IMR-90 (cell line): Measurements from ENCODE around the gene VDR. TPM values are rescaled to one million over a fixed set of nuclear protein-coding genes. Genes with fewer than 3 reads are reported as not detected.

Experiments
- ATAC-seq: fragments of 200-7000 bp; cut with Tn5 transposase; 2 replicates; pipeline ENCODE4 v1.9.1; 2020; ENCODE audit warnings: low read depth, mild to moderate bottlenecking, moderate library complexity
- BruUV-seq: library from RNA; stranded (reverse); fragments of 400-500 nt; replicated peaks from 2 replicates; lab custom pipeline; 2021; lab: Mats Ljungman, UMichigan
- CTCF ChIA-PET: fragments of 300-600 bp; formaldehyde crosslinking; extraction: SDS; loops from one replicate; lab custom pipeline; 2021; ENCODE audit warnings: antibody characterized with exemption; lab: Yijun Ruan, JAX
- POLR2A ChIA-PET: fragments of 300-600 bp; sonication (Branson Sonifier 250); formaldehyde crosslinking; loops from one replicate; lab custom pipeline; 2022; ENCODE audit warnings: antibody characterized with exemption; ENCODE audit not compliant: unreplicated experiment; lab: Charles Lee
- DNase-seq: peaks from one replicate; pipeline ENCODE4 v3.0.0; 2013
- H2AFZ ChIP-seq: replicated peaks from 2 replicates; pipeline ENCODE3; 2013; ENCODE audit warnings: low read length, mild to moderate bottlenecking; ENCODE audit not compliant: poor library complexity
- H2AK5ac ChIP-seq: 2 replicates; pipeline ENCODE4 v1.6.1; 2013; ENCODE audit warnings: low read depth, low read length, inconsistent platforms
- H2AK9ac ChIP-seq: replicated peaks from 2 replicates; pipeline ENCODE3; 2013; ENCODE audit warnings: mild to moderate bottlenecking, low read depth, low read length, moderate library complexity; ENCODE audit not compliant: poor library complexity
- H2BK120ac ChIP-seq: 2 replicates; pipeline ENCODE4 v1.6.1; 2013; ENCODE audit warnings: low read depth, low read length, inconsistent platforms
- H2BK15ac ChIP-seq: 3 replicates; pipeline ENCODE4 v1.6.1; 2013; ENCODE audit warnings: low read depth, low read length, inconsistent platforms
- H2BK20ac ChIP-seq: 2 replicates; pipeline ENCODE4 v1.6.1; 2013; ENCODE audit warnings: low read depth, mild to moderate bottlenecking, inconsistent platforms, low read length, moderate library complexity
- H2BK5ac ChIP-seq: 2 replicates; pipeline ENCODE4 v1.6.1; 2013; ENCODE audit warnings: mild to moderate bottlenecking, low read depth, low read length, inconsistent platforms; ENCODE audit not compliant: poor library complexity, severe bottlenecking
- H3K14ac ChIP-seq: replicated peaks from 2 replicates; pipeline ENCODE4 v1.6.1; 2013; ENCODE audit warnings: low read depth, low read length, inconsistent platforms
- H3K18ac ChIP-seq: 2 replicates; pipeline ENCODE4 v1.6.1; 2013; ENCODE audit warnings: low read depth, low read length, control low read depth
- H3K23ac ChIP-seq: 2 replicates; pipeline ENCODE4 v1.6.1; 2013; ENCODE audit warnings: low read depth, low read length, inconsistent platforms
- H3K27ac ChIP-seq: 2 replicates; pipeline ENCODE4 v1.5.1; 2013; ENCODE audit warnings: mild to moderate bottlenecking, control low read depth, low read length; ENCODE audit not compliant: insufficient read depth
- H3K27me3 ChIP-seq: 2 replicates; pipeline ENCODE4 v1.6.1; 2013; ENCODE audit warnings: low read length; ENCODE audit not compliant: control insufficient read depth, insufficient read depth
- H3K36me3 ChIP-seq: 2 replicates; pipeline ENCODE4 v1.6.1; 2013; ENCODE audit warnings: low read length, mixed read lengths; ENCODE audit not compliant: control insufficient read depth, insufficient read depth
- H3K4ac ChIP-seq: 2 replicates; pipeline ENCODE4 v1.6.1; 2013; ENCODE audit warnings: low read depth, low read length, inconsistent platforms
- H3K4me1 ChIP-seq: 2 replicates; pipeline ENCODE4 v1.6.1; 2013; ENCODE audit warnings: low read length, mixed read lengths; ENCODE audit not compliant: control insufficient read depth, insufficient read depth
- H3K4me2 ChIP-seq: 2 replicates; pipeline ENCODE4 v1.6.1; 2013; ENCODE audit warnings: low read depth, mild to moderate bottlenecking, control low read depth, low read length, moderate library complexity
- H3K4me3 ChIP-seq: 2 replicates; pipeline ENCODE4 v1.5.1; 2013; ENCODE audit warnings: low read depth, mild to moderate bottlenecking, control low read depth, low read length, moderate library complexity; ENCODE audit not compliant: insufficient read depth
- H3K56ac ChIP-seq: 2 replicates; pipeline ENCODE4 v1.6.1; 2013; ENCODE audit warnings: low read length, inconsistent platforms; ENCODE audit not compliant: insufficient read depth; ENCODE audit errors: extremely low read depth
- H3K79me1 ChIP-seq, 2 experiments: 2 replicates each; pipeline ENCODE4 v1.6.1; 2013; ENCODE audit warnings: low read length in 2 of 2, inconsistent platforms in 1 of 2, low read depth in 1 of 2
- H3K9ac ChIP-seq: 2 replicates; pipeline ENCODE4 v1.6.1; 2013; ENCODE audit warnings: low read depth, low read length, control low read depth
- H3K9me1 ChIP-seq: 2 replicates; pipeline ENCODE4 v1.6.1; 2013; ENCODE audit warnings: low read length, inconsistent platforms; ENCODE audit not compliant: insufficient read depth
- H3K9me3 ChIP-seq: 2 replicates; pipeline ENCODE4 v1.6.1; 2013; ENCODE audit warnings: low read length; ENCODE audit not compliant: control insufficient read depth, insufficient read depth
- H4K20me1 ChIP-seq: 2 replicates; pipeline ENCODE4 v1.6.1; 2013; ENCODE audit warnings: low read length, inconsistent platforms; ENCODE audit not compliant: insufficient read depth
- H4K5ac ChIP-seq: 2 replicates; pipeline ENCODE4 v1.6.1; 2013; ENCODE audit warnings: mild to moderate bottlenecking, low read depth, low read length, control low read depth
- H4K8ac ChIP-seq, 2 experiments: 2 replicates each; pipeline ENCODE4 v1.6.1; 2013; ENCODE audit warnings: low read depth in 2 of 2, low read length in 2 of 2, control low read depth in 1 of 2, inconsistent platforms in 1 of 2
- H4K91ac ChIP-seq: 2 replicates; pipeline ENCODE4 v1.6.1; 2013; ENCODE audit warnings: low read depth, low read length, inconsistent platforms; ENCODE audit not compliant: insufficient read depth
- BHLHE40 ChIP-seq: fragments of 150-350 bp; IDR thresholded peaks from 2 replicates; pipeline ENCODE4 v1.6.1; 2016; ENCODE audit warnings: mild to moderate bottlenecking, low read depth, low read length
- CEBPB ChIP-seq: IDR thresholded peaks from 2 replicates; pipeline ENCODE4 v1.6.1; 2012; ENCODE audit warnings: low read depth, low read length, improper control_type of control experiment
- CHD1 ChIP-seq: IDR thresholded peaks from 2 replicates; pipeline ENCODE4 v1.6.1; 2012; ENCODE audit warnings: low read depth, low read length, improper control_type of control experiment
- FOS ChIP-seq: fragments of 150-350 bp; IDR thresholded peaks from 2 replicates; pipeline ENCODE4 v1.6.1; 2016; ENCODE audit warnings: low read depth, low read length
- MAFK ChIP-seq: IDR thresholded peaks from 2 replicates; pipeline ENCODE4 v1.6.1; 2012; ENCODE audit warnings: low read depth, low read length, improper control_type of control experiment
- MAZ ChIP-seq: IDR thresholded peaks from 2 replicates; pipeline ENCODE4 v1.6.1; 2012; ENCODE audit warnings: low read depth, mild to moderate bottlenecking, low read length, improper control_type of control experiment, moderate library complexity, borderline replicate concordance
- NFE2L2 ChIP-seq: fragments of 150-350 bp; IDR thresholded peaks from 2 replicates; pipeline ENCODE4 v1.6.1; 2016; ENCODE audit warnings: low read depth, mild to moderate bottlenecking, low read length
- POLR2A ChIP-seq: IDR thresholded peaks from 2 replicates; pipeline ENCODE4 v1.6.1; 2012; ENCODE audit warnings: mild to moderate bottlenecking, low read depth, low read length
- RAD21 ChIP-seq: IDR thresholded peaks from 2 replicates; pipeline ENCODE4 v1.6.1; 2012; ENCODE audit warnings: low read length, improper control_type of control experiment
- RCOR1 ChIP-seq: IDR thresholded peaks from 2 replicates; pipeline ENCODE4 v1.6.1; 2012; ENCODE audit warnings: mild to moderate bottlenecking, low read length, improper control_type of control experiment; ENCODE audit not compliant: insufficient replicate concordance
- RFX5 ChIP-seq: IDR thresholded peaks from 2 replicates; pipeline ENCODE4 v1.8.0; 2012; ENCODE audit warnings: low read depth, mild to moderate bottlenecking, low read length, moderate library complexity
- SMC3 ChIP-seq: fragments of 150-350 bp; IDR thresholded peaks from 2 replicates; pipeline ENCODE4 v1.6.1; 2016; ENCODE audit warnings: low read depth, mild to moderate bottlenecking, antibody characterized with exemption, low read length, moderate library complexity
- WGBS, 2 experiments: methylation state at CpG; one replicate each; pipeline versions ENCODE4 v1.1.5 to v1.1.7; 2013; ENCODE audit warnings: missing lambda C conversion rate in 2 of 2; ENCODE audit not compliant: insufficient read length in 1 of 2; ENCODE audit errors: extremely low coverage in 2 of 2; 5-methylcytosine and 5-hydroxymethylcytosine counted together
- dilution Hi-C: fragments of 300-500 bp; cut with HindIII; formaldehyde crosslinking; loops from one replicate; pipeline ENCODE4 v1.14.3; 2018; ENCODE audit warnings: low sequenced_read_pairs; ENCODE audit not compliant: unreplicated experiment
- in situ Hi-C: fragments of 300-500 bp; cut with MboI; formaldehyde crosslinking; loops from 3 replicates; pipeline ENCODE4 v1.14.3; 2019; ENCODE audit warnings: low sequenced_read_pairs, inconsistent platforms, mixed read lengths
- intact Hi-C: fragments of 100-400 bp; cut with micrococcal nuclease; formaldehyde crosslinking; loops from 2 replicates; pipeline ENCODE4 v1.10.0; 2022
- polyA plus RNA-seq, 3 experiments: library from polyadenylated mRNA; depleted of rRNA; stranded (reverse); fragments of >200 nt; gene quantifications; 2 replicates each; pipeline ENCODE4 v1.2.3, GENCODE V29; 2012; ENCODE audit warnings: low replicate concordance in 1 of 3
- total RNA-seq: library from RNA; depleted of rRNA; stranded (reverse); fragments of >200 nt; gene quantifications from 2 replicates; pipeline ENCODE4 v1.2.3, GENCODE V29; 2012
- TF ChIP-seq, protein P1 (sequence below): fragments of 150-350 bp; IDR thresholded peaks from 2 replicates; pipeline ENCODE4 v1.6.1; 2016; ENCODE audit warnings: low read depth, mild to moderate bottlenecking, low read length, moderate library complexity, borderline replicate concordance
- TF ChIP-seq, protein P2 (sequence below): conservative IDR thresholded peaks from 2 replicates; pipeline ENCODE4 v1.5.1; 2012; ENCODE audit warnings: mild to moderate bottlenecking, low read depth, low read length, improper control_type of control experiment
- TF ChIP-seq, protein P3 (sequence below): fragments of 150-350 bp; IDR thresholded peaks from 2 replicates; pipeline ENCODE4 v1.6.1; 2017; ENCODE audit warnings: mild to moderate bottlenecking, antibody characterized with exemption, low read length, low read depth

The VDR gene
- total and polyA plus RNA-seq, 2 of the 4 experiments (the other 2 are of a cell fraction) = 5.4 to 8.5 TPM

DNA sequence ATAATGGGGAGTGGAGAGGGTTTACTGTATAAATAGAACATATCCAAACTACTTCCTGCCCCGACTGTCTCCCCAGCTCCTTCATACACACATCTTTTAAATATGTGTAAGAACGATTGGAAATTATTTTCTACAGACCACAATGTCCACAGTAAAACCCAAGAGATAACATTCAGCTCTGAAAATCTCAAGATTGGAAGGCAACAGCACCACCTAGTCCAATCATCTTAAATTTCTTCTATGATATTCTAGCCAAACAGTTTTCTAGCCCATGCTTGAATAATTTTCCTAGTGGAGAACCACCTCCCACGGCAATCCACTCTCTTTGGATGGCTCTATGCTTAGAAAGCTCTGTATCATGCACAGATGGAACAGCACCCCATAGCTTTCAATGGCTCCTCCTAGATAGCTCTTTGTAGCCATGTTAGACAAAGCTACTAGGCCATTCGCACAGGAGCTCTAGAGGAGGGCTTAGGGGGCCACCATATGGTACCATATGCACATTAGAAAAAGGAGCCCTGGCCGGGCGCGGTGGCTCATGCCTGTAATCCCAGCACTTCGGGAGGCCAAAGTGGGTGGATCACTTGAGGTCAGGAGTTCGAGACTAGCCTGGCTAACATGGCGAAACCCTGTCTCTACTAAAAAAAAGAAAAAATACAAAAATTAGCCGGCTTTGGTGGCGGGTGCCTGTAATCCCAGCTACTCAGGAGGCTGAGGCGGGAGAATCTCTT is 18.1 kb downstream of the VDR start:
- Histone ChIP-seq H2AK5ac (no peak overlapping the region), H3K4ac (no peak overlapping the region), H4K5ac (no peak overlapping the region), H2BK5ac (no peak overlapping the region), H3K27ac (no peak overlapping the region), H3K36me3 (no peaks in the 10 kb centered on the region; the same call in 1 of the 2 replicates), H3K27me3 (no peaks in the 10 kb centered on the region), H4K20me1 (no peaks in the 10 kb centered on the region), H2AFZ (no peak overlapping the region), H3K9ac (no peak overlapping the region), H3K79me1 (peaks cover 2 to 24% of the 10 kb centered on the region in 2 experiments; a peak in 1 of 4 replicates), H3K4me1 (peaks cover 16% of the 10 kb centered on the region), H2AK9ac (no peak overlapping the region), H3K9me3 (no peaks in the 10 kb centered on the region), H2BK20ac (no peak overlapping the region), H3K14ac (no peak overlapping the region), H3K4me3 (no peak overlapping the region), H3K23ac (no peak overlapping the region), H4K8ac (no peak overlapping the region), H3K9me1 (peaks cover 16% of the 10 kb centered on the region), H2BK15ac (no peak overlapping the region), H4K91ac (no peak overlapping the region), H3K56ac (no peak overlapping the region), H2BK120ac (no peak overlapping the region), H3K18ac (no peak overlapping the region), H3K4me2 (no peak overlapping the region)
- ChIA-PET POLR2A (no interaction called here), CTCF (interaction anchor here (1.1 kb wide), 1 partner anchor 48 kb away, joined by 5 read pairs; no protein-coding TSS in a partner anchor)
- 50% methylated on average over 2 of the region's 13 CpGs; no CpG with 5 or more reads in 1 of the 2 experiments for WGBS, 2 experiments
- no TSS peak for BruUV-seq
- dilution Hi-C loops = no loop called here
- TF ChIP-seq RAD21 (no peak), BHLHE40 (no peak), CEBPB (no peak), MAFK (no peak), RCOR1 (no peak), SMC3 (no peak), NFE2L2 (no peak), CHD1 (no peak), POLR2A (no peak), RFX5 (no peak), FOS (no peak), MAZ (no peak)
- TF ChIP-seq, protein P1, sequence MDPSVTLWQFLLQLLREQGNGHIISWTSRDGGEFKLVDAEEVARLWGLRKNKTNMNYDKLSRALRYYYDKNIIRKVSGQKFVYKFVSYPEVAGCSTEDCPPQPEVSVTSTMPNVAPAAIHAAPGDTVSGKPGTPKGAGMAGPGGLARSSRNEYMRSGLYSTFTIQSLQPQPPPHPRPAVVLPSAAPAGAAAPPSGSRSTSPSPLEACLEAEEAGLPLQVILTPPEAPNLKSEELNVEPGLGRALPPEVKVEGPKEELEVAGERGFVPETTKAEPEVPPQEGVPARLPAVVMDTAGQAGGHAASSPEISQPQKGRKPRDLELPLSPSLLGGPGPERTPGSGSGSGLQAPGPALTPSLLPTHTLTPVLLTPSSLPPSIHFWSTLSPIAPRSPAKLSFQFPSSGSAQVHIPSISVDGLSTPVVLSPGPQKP = no peak
- TF ChIP-seq, protein P2, sequence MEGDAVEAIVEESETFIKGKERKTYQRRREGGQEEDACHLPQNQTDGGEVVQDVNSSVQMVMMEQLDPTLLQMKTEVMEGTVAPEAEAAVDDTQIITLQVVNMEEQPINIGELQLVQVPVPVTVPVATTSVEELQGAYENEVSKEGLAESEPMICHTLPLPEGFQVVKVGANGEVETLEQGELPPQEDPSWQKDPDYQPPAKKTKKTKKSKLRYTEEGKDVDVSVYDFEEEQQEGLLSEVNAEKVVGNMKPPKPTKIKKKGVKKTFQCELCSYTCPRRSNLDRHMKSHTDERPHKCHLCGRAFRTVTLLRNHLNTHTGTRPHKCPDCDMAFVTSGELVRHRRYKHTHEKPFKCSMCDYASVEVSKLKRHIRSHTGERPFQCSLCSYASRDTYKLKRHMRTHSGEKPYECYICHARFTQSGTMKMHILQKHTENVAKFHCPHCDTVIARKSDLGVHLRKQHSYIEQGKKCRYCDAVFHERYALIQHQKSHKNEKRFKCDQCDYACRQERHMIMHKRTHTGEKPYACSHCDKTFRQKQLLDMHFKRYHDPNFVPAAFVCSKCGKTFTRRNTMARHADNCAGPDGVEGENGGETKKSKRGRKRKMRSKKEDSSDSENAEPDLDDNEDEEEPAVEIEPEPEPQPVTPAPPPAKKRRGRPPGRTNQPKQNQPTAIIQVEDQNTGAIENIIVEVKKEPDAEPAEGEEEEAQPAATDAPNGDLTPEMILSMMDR = no peak; the same call in 1 of the 2 replicates
- TF ChIP-seq, protein P3, sequence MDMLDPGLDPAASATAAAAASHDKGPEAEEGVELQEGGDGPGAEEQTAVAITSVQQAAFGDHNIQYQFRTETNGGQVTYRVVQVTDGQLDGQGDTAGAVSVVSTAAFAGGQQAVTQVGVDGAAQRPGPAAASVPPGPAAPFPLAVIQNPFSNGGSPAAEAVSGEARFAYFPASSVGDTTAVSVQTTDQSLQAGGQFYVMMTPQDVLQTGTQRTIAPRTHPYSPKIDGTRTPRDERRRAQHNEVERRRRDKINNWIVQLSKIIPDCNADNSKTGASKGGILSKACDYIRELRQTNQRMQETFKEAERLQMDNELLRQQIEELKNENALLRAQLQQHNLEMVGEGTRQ = no peak
- intact Hi-C loops = no loop called here
- ATAC-seq (no peak), DNase-seq (peak; percentile 55)
- in situ Hi-C loops = no loop called here
